ENCODE measurements around the gene MESP1. TPM values are rescaled to one million over a fixed set of nuclear protein-coding genes. Genes with fewer than 3 reads are reported as not detected.

MESP1 gene
- total and polyA plus RNA-seq, 2 of the 8 experiments (the other 6 are each of a cell fraction or from before 2014, with no cell fraction given) = 0.15 to 0.23 TPM

DNA sequence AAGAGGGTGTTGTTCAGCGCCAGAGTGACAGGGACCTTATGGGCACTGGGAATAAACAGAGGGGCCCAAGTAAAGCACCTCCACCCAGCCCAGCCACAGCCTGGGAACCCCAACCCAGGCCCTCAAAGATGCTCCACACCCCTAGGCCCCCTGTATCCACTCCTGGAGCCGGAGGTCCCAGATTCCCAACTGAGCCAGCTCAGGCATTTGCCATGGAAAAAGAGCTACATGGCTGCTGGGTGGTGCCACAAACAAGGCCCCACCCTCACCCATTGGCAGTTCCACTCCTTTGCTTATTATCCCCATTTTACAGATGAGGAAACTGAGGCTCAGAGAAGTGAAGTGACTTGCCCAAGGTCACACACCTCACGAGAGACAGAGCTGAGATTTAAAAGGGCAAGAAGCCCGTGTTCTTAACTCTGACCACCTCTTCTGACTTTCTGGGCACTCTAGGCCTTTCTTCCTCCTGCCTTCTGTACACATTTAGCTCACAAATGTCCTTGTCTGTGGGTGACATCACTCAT is 46.7 kb upstream of the MESP1 start (continued):
- TF ChIP-seq, protein P1, sequence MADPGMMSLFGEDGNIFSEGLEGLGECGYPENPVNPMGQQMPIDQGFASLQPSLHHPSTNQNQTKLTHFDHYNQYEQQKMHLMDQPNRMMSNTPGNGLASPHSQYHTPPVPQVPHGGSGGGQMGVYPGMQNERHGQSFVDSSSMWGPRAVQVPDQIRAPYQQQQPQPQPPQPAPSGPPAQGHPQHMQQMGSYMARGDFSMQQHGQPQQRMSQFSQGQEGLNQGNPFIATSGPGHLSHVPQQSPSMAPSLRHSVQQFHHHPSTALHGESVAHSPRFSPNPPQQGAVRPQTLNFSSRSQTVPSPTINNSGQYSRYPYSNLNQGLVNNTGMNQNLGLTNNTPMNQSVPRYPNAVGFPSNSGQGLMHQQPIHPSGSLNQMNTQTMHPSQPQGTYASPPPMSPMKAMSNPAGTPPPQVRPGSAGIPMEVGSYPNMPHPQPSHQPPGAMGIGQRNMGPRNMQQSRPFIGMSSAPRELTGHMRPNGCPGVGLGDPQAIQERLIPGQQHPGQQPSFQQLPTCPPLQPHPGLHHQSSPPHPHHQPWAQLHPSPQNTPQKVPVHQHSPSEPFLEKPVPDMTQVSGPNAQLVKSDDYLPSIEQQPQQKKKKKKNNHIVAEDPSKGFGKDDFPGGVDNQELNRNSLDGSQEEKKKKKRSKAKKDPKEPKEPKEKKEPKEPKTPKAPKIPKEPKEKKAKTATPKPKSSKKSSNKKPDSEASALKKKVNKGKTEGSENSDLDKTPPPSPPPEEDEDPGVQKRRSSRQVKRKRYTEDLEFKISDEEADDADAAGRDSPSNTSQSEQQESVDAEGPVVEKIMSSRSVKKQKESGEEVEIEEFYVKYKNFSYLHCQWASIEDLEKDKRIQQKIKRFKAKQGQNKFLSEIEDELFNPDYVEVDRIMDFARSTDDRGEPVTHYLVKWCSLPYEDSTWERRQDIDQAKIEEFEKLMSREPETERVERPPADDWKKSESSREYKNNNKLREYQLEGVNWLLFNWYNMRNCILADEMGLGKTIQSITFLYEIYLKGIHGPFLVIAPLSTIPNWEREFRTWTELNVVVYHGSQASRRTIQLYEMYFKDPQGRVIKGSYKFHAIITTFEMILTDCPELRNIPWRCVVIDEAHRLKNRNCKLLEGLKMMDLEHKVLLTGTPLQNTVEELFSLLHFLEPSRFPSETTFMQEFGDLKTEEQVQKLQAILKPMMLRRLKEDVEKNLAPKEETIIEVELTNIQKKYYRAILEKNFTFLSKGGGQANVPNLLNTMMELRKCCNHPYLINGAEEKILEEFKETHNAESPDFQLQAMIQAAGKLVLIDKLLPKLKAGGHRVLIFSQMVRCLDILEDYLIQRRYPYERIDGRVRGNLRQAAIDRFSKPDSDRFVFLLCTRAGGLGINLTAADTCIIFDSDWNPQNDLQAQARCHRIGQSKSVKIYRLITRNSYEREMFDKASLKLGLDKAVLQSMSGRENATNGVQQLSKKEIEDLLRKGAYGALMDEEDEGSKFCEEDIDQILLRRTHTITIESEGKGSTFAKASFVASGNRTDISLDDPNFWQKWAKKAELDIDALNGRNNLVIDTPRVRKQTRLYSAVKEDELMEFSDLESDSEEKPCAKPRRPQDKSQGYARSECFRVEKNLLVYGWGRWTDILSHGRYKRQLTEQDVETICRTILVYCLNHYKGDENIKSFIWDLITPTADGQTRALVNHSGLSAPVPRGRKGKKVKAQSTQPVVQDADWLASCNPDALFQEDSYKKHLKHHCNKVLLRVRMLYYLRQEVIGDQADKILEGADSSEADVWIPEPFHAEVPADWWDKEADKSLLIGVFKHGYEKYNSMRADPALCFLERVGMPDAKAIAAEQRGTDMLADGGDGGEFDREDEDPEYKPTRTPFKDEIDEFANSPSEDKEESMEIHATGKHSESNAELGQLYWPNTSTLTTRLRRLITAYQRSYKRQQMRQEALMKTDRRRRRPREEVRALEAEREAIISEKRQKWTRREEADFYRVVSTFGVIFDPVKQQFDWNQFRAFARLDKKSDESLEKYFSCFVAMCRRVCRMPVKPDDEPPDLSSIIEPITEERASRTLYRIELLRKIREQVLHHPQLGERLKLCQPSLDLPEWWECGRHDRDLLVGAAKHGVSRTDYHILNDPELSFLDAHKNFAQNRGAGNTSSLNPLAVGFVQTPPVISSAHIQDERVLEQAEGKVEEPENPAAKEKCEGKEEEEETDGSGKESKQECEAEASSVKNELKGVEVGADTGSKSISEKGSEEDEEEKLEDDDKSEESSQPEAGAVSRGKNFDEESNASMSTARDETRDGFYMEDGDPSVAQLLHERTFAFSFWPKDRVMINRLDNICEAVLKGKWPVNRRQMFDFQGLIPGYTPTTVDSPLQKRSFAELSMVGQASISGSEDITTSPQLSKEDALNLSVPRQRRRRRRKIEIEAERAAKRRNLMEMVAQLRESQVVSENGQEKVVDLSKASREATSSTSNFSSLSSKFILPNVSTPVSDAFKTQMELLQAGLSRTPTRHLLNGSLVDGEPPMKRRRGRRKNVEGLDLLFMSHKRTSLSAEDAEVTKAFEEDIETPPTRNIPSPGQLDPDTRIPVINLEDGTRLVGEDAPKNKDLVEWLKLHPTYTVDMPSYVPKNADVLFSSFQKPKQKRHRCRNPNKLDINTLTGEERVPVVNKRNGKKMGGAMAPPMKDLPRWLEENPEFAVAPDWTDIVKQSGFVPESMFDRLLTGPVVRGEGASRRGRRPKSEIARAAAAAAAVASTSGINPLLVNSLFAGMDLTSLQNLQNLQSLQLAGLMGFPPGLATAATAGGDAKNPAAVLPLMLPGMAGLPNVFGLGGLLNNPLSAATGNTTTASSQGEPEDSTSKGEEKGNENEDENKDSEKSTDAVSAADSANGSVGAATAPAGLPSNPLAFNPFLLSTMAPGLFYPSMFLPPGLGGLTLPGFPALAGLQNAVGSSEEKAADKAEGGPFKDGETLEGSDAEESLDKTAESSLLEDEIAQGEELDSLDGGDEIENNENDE (IDR thresholded peaks at IDR 0.05; ENCODE audit: insufficient replicate concordance, low read length) = no peak
- no peak for TF ChIP-seq SP2 (IDR thresholded peaks at IDR 0.05; ENCODE audit: low read length)
- TF ChIP-seq TBP (IDR thresholded peaks at IDR 0.05; ENCODE audit: low read depth, low read length) = no peak
- no peak for TF ChIP-seq KDM5A (IDR thresholded peaks at IDR 0.05; ENCODE audit: low read length)
- TF ChIP-seq HDAC2 (IDR thresholded peaks at IDR 0.05; ENCODE audit: borderline replicate concordance in 1 of 2, low read depth in 2 of 2, low read length in 2 of 2) = no peak
- TF ChIP-seq SIRT6 (IDR thresholded peaks at IDR 0.05; ENCODE audit: low read length) = no peak
- TF ChIP-seq, protein P2, sequence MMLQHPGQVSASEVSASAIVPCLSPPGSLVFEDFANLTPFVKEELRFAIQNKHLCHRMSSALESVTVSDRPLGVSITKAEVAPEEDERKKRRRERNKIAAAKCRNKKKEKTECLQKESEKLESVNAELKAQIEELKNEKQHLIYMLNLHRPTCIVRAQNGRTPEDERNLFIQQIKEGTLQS (IDR thresholded peaks at IDR 0.05; ENCODE audit: insufficient read depth, low read depth, low read length) = no peak
- TF ChIP-seq, protein P3, sequence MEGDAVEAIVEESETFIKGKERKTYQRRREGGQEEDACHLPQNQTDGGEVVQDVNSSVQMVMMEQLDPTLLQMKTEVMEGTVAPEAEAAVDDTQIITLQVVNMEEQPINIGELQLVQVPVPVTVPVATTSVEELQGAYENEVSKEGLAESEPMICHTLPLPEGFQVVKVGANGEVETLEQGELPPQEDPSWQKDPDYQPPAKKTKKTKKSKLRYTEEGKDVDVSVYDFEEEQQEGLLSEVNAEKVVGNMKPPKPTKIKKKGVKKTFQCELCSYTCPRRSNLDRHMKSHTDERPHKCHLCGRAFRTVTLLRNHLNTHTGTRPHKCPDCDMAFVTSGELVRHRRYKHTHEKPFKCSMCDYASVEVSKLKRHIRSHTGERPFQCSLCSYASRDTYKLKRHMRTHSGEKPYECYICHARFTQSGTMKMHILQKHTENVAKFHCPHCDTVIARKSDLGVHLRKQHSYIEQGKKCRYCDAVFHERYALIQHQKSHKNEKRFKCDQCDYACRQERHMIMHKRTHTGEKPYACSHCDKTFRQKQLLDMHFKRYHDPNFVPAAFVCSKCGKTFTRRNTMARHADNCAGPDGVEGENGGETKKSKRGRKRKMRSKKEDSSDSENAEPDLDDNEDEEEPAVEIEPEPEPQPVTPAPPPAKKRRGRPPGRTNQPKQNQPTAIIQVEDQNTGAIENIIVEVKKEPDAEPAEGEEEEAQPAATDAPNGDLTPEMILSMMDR (IDR thresholded peaks at IDR 0.05; ENCODE audit: control extremely low read depth in 1 of 3, insufficient read depth in 1 of 3, low read depth in 1 of 3, low read length in 3 of 3) = no peak
